ENCODE data around the gene CDC14A. TPM values are rescaled to one million over a fixed set of nuclear protein-coding genes. Genes with fewer than 3 reads are reported as not detected.
A peak's percentile ranks its signal among the peaks of the same experiment; 100 is the strongest.

CDC14A gene
- total and polyA plus RNA-seq, 11 donors: 1.7 to 8.8 (median 3.5) TPM

DNA sequence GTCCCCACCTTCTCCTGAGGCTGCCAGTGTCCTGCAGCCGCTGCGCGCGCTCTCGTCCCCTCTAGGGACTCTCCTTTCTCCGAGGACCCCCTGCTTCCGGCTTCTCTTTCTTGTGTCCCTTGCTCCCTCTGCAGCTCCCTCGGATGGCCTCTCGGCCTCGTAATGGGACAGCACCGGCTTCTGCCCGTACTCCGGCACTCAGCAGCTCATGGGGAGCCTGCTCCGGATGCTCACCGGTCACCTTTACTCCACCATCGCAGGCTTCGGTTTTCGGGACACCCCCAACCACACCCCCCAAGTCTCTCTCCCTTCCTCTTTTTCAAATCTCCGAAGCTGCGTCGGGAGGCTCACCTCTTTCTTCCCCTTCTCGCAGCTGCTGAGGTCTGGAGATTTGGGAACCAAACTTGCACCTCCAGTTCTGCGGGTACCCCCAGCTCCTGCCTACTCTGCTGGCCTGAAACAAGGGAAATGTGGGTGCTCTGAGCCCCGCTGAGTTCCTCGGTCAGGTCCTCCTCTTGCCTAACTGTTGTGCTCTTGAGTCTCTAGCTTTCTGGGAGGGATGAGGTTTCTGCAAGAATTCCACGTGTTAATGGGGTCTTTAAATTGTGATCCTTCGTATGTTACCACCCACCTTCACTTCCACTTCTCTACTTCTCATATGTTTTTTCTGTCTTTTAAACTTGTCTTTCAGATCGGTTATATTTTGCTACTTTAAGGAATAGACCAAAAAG, 930 bp downstream of the CDC14A start:
- peak in 3 of 4 donors; percentile 1 to 11 (median 2) for ATAC-seq
- no peaks in the 10 kb centered on the region for H3K27me3 ChIP-seq
- peak overlapping the region; percentile 66 to 99 (median 86) for H3K4me3 ChIP-seq
- TF ChIP-seq POLR2A (IDR thresholded peaks at IDR 0.05): no peak
- TF ChIP-seq, protein P1, sequence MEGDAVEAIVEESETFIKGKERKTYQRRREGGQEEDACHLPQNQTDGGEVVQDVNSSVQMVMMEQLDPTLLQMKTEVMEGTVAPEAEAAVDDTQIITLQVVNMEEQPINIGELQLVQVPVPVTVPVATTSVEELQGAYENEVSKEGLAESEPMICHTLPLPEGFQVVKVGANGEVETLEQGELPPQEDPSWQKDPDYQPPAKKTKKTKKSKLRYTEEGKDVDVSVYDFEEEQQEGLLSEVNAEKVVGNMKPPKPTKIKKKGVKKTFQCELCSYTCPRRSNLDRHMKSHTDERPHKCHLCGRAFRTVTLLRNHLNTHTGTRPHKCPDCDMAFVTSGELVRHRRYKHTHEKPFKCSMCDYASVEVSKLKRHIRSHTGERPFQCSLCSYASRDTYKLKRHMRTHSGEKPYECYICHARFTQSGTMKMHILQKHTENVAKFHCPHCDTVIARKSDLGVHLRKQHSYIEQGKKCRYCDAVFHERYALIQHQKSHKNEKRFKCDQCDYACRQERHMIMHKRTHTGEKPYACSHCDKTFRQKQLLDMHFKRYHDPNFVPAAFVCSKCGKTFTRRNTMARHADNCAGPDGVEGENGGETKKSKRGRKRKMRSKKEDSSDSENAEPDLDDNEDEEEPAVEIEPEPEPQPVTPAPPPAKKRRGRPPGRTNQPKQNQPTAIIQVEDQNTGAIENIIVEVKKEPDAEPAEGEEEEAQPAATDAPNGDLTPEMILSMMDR (IDR thresholded peaks at IDR 0.05): peak in 1 of 12 donors; percentile 2
- 2 to 3% (median 3%) methylated on average over 28 of the region's 28 CpGs for WGBS, 4 donors
- H3K4me1 ChIP-seq: peaks cover 0 to 51% (median 32%) of the 10 kb centered on the region in 12 donors
- H3K36me3 ChIP-seq: no peaks in the 10 kb centered on the region
- no peaks in the 10 kb centered on the region for H3K9me3 ChIP-seq
- peak; percentile 40 to 70 (median 50) for DNase-seq
- peak overlapping the region; percentile 27 to 98 (median 92) for H3K27ac ChIP-seq
- intact Hi-C loops (cut with DNase I): loop anchor here (2.0 to 10.0 kb wide), 14 partner anchors 44 to 221 kb away; partner anchors contain the start of genes RTCA (in 6 of the 10), SASS6 (in 3 of the 10), TRMT13 (in 3 of the 10) and DBT (in 1 of the 10)

DNA sequence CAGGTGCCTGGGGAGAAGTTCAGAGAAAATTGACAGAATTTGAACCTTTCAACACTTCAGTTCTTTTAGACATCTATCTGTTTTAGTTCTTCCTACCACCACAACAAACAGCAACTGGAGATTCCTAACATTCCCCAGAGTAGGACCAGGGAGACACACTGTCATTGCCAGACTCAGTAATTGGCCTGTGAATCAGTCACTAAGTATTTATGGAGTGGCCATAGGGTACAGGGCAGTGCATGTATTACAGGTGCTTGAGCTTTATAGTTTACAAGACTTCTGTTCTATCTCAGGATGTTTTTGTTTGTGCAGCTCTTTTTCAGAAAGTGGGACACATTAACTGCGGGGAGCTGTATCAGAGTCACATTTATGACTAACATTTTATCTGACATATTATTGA, 1.7 kb downstream of the CDC14A start:
- TF ChIP-seq POLR2A (IDR thresholded peaks at IDR 0.05): no peak
- TF ChIP-seq, protein P1 (IDR thresholded peaks at IDR 0.05): no peak
- 53 to 74% (median 67%) methylated on average over 1 of the region's 1 CpG for WGBS, 4 donors
- ATAC-seq (no peak), DNase-seq (no peak)
- Histone ChIP-seq H3K4me3 (peak overlapping the region in 10 of 12 donors; percentile 66 to 99 (median 89)), H3K4me1 (peaks cover 0 to 58% (median 36%) of the 10 kb centered on the region in 12 donors), H3K36me3 (peaks cover 0 to 2% (median 0%) of the 10 kb centered on the region in 9 donors), H3K27me3 (no peaks in the 10 kb centered on the region), H3K9me3 (no peaks in the 10 kb centered on the region), H3K27ac (peak overlapping the region in 2 of 12 donors; percentile 26 to 95)
- intact Hi-C loops (cut with DNase I): loop anchor here (2.0 to 10.0 kb wide), 14 partner anchors 43 to 222 kb away; partner anchors contain the start of genes RTCA (in 6 of the 10), SASS6 (in 3 of the 10), TRMT13 (in 3 of the 10) and DBT (in 1 of the 10)

DNA sequence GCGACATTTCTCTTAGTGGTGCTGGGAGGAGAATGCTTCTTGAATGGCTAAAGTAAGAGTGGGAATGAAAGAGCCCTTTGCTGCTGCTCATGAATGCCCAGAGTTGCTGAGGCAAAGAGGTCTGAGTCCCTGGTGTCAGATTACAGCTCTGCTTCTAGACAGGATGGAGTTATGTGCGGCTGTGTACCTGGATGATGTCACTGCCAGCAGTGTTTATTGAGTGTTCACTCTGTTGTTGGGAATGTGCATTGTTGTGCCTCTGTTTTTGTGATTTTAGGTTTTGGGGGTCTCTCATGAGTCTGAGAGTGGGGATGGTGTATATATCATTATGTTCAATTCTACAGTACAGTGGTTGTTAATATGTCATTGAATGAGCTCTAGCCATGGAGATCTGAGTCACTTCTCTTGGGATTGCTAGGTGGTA, 2.7 kb downstream of the CDC14A start:
- 26 to 41% (median 39%) methylated on average over 2 of the region's 2 CpGs for WGBS, 4 donors
- H3K36me3 ChIP-seq: peaks cover 0 to 4% (median 0%) of the 10 kb centered on the region in 9 donors
- no peak for DNase-seq
- H3K9me3 ChIP-seq: no peaks in the 10 kb centered on the region
- peak overlapping the region in 2 of 12 donors; percentile 66 to 99 for H3K4me3 ChIP-seq
- no peaks in the 10 kb centered on the region for H3K27me3 ChIP-seq
- no peak overlapping the region for H3K27ac ChIP-seq
- no peak for ATAC-seq
- TF ChIP-seq, protein P1 (IDR thresholded peaks at IDR 0.05): no peak
- no peak for TF ChIP-seq POLR2A (IDR thresholded peaks at IDR 0.05)
- intact Hi-C loops (cut with DNase I): loop anchor here (5.0 to 10.0 kb wide), 13 partner anchors 42 to 223 kb away; partner anchors contain the start of genes RTCA (in 6 of the 10), SASS6 (in 2 of the 10), TRMT13 (in 2 of the 10) and DBT (in 1 of the 10)
- H3K4me1 ChIP-seq: peaks cover 0 to 68% (median 36%) of the 10 kb centered on the region in 12 donors

DNA sequence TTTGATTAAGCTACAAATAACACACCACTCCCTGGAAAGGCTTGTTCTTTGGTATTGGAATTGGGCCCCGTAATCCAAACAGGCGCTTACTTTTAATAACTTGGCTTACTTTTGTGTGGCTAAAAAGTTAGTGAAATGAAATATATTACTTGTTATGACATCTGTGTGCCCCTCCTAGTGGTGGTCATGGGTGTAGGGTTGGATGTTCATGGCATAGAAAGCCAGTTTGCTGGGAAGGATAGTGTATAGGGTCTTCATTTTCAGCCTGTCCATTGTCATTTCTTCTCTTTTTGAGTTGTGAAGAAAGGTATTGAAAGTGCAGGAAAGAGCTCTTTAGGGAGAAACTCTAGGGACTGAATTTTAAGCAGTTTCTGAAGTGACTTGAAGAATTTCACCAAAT, 5.9 kb downstream of the CDC14A start:
- H3K9me3 ChIP-seq: no peaks in the 10 kb centered on the region
- no peak overlapping the region for H3K4me3 ChIP-seq
- peak overlapping the region in 3 of 12 donors; percentile 13 to 22 (median 14) for H3K27ac ChIP-seq
- peaks cover 6 to 80% (median 47%) of the 10 kb centered on the region in 12 donors for H3K4me1 ChIP-seq
- peaks cover 0 to 4% (median 0%) of the 10 kb centered on the region in 9 donors for H3K36me3 ChIP-seq
- intact Hi-C loops (cut with DNase I): loop anchor here in 8 of 10 donors (5.0 to 10.0 kb wide), 6 partner anchors 39 to 97 kb away; partner anchors contain the start of gene RTCA (in 1 of the 8)
- no peak for ATAC-seq
- WGBS, 4 donors: 47 to 65% (median 56%) methylated on average over 2 of the region's 2 CpGs
- TF ChIP-seq, protein P1 (IDR thresholded peaks at IDR 0.05): peak in 9 of 12 donors; percentile 5 to 43 (median 19)
- no peak for TF ChIP-seq POLR2A (IDR thresholded peaks at IDR 0.05)
- no peaks in the 10 kb centered on the region for H3K27me3 ChIP-seq
- DNase-seq: no peak

Data from heart left ventricle (tissue), 16 donors.